ENCODE results near the gene SLC4A1AP.

The SLC4A1AP gene

DNA sequence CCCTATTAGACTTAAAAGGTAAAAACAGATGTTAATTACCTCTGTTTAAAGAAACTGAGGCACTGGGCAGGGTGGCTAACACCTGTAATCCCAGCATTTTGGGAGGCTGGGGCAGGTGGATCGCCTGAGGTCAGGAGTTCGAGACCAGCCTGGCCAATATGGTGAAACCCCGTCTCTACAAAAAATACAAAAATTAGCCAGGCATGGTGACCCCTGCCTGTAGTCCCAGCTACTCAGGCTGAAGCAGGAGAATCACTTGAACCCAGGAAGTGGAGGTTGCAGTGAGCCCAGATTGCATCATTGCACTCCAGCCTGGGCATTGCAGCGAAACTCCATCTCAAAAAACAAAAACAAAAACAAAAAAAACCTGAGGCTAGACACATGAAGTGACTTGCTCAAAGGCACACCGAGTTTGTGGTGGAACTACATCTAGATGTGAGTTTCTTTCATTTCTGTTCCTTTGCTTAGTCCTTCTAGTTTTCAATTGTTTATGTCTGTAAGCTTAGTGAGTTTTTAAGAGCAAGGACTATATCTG, 40.7 kb downstream of the SLC4A1AP start:
- DNase-seq, result no peak

DNA sequence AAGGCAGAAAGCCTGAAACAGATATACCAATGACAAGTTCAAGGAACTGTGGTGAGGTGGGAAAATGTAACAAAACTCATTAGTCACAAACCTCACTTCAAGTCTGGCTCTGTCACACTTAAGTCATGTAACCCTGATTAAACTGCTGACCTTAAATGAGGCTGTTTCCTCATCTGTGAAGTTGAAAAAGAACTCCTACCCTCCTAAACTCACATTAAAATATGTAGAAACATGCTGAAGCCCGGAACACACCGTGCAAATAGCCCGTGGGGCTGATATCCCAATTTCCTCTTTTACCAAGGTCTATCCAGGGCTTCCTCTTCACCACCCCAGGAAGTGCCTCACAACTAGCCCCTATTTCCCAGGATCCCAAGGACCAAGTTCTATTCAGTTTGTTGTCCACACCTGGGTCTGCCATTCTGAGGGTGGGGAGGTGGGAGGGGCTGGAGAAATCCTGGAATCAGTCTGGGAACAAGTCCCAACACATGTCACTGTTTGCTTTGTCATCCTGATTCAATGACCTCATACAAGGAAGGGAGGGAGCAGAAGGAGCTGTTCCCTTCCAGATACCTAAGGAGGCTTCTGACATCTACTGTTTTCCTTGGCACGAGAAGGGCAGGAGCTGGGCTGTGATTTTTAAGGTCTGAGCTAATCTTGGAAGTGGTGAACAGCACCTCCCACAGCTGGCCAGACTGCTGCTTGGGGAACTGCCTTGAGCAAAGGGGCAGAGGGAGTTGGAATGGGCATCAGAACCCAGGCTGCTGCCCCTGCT, 42.3 kb downstream of the SLC4A1AP start:
- DNase-seq, result peak; percentile 60

DNA sequence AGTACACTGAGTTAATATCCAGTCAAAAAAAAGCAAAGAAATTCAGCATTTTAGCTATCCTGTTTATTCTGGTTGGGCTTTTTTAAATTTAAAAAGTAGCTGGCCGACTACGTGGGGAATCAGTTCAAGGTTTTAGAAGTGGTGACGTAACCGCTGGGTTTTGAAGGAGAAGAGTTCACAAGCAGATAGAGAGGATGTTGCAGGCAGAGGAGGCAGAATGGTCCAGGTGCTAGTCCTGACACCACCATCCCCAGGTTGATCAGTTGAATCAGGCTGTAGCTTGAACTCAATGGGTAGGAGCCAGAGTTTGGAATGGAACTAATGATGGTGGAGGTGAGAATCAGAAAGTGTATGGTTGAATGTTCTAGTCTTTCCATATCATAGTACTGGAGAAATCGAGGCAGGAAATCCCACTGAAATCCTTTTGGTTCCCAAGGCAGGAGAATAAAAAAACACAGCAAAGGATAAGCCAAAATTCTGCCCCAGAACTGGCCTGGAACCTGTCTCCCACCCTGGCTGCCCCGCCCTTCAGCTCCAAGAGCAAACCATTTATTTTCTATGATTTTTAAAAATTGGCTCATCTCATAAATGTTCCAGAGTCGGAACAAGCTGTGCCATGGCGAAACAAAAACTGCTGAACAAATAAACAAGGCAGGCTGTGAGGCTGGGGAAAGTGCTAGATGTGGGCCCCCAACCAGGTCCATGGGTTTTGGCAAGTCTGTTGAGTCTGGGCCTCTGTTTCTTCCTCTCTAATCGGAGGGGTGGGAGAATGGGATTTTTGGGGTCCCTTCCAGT, 44.0 kb downstream of the SLC4A1AP start:
- DNase-seq, result no peak

DNA sequence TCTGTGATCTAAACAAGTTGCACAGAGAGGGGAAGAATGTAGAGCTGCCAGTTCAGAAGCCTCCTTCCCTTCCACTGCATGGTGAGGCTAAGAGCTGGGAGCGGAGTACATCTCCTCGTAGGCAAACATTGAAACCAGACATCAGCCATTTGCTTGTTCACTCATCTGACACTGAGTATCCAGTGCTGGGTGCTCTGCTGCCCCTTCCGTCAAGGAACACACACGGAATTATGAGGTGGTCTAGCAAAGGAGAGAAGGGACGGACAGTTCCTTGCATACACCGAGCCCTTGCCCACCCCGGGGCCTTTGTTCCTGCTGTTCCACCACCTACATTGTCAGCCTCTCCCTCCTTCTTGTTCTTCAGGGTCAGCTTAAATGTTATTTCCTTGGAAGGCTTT, 44.6 kb downstream of the SLC4A1AP start:
- no peak for DNase-seq

DNA sequence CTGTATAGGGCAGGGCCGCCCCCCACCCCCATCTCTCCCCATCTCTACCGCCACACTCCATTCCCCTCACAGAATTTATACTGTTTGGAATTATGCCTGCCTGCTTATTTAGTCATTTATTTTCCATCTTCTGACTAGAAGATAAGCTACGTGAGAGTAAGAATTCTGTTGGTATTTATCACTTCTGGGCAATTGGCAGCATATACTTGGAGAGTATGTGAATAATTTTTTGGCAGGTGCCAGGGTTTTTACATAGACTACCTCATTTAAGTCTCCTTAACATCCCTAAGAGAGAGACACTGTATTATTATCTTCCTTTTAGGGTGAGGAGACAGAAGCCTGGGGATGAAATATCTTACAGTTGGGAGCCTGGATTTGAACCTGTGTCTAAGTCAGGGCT, 45.0 kb downstream of the SLC4A1AP start:
- no peak for DNase-seq

DNA sequence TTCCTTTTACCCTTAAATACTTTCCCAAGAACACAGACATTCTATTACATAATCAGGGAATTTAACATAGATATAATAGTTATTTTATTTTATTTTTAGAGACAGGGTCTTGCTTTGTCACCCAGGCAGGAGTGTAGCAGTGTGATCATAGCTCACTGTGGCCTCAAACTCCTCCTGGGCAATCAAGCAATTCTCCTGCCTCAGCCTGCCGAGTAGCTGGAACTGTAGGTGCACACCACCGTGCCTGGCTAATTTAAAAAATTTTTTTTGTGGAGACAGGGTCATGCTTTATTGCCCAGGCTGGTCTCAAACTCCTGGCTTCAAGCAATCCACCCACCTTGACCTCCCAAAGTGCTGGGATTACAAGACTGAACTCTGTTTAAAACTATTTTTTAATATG, 45.6 kb downstream of the SLC4A1AP start:
- no peak for DNase-seq

DNA sequence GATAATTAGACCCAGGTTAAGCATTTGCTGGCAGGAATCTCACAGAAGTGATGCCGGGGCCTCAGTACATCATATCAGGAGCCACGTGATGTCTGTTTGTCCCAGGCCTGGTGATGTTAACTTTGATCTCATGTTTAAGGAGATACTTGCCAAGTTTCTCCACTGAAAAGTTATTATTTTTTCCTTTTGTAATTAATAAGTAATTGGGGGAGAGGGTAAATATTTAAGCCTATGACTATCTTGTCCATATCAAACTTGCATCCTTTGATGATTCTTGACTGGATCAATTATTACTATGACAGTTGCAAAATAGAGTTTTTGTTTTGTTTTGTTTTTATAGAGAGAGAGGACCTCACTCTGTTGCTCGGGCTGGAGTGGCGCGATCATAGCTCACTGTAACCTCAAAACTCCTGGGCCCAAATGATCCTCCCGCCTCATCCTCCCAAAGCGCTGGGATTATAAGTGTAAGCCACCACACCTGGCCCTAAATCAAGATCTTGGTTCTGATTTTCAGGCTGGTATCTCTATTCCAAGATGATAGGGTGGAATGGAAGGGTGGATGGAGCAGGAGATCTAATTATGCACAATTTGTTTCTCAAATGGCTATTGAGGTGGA, 46.4 kb downstream of the SLC4A1AP start:
- no peak for DNase-seq

DNA sequence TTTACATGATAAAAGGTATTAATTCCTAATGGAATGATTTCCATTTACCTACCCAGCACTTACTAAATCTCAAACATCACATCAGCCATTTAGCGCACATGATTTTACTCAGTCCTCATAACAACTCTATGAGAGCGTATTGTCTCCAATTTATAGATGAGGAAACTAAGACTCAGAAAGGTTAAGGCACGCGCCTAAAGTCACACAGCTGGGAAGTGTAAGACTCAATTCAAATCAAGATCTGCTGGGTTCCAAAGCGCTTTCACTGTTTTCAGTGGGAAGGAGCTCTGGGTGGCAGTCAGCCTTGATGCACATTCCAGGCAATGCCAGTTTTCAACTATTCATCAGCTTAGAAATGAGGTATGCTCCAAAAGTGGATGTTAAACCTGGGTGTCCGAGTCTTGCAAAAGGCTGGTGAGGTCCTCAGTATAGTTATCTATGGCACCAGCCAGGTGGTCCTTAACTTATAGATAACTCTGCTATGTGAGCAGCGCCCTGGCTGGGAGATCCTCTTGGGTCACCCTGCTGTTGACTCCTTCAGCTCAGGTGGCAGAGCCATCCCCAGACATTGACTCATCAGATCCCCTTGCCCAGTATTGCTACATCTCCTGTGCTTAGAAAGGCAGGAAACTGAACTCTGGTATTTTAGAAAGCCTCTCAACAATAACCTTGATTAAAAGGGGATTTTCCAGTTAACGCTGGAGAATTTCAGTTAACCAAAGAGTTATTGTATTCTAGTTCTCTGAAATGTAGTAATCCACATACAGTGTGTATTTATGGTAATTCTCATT, 47.1 kb downstream of the SLC4A1AP start:
- no peak for DNase-seq

DNA sequence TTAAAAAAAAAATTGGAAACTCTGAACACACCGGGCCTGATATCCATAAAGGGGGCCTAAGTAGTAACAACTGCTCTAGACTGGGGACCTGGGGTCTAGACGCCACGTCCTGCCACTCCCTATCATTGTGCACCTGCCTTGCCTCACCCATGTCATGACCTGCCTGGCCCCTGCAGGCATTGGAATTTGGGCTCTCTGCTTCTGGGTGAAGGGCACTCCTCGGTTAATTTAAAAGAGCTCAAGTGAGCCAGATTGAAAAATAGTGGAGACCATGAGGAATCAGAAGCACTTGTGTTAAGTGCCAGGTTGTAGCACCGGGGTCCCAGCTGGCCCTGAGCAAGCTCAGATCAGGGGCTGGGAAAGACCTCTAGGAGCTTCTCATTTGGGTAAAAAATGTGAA, 48.1 kb downstream of the SLC4A1AP start:
- no peak for DNase-seq

DNA sequence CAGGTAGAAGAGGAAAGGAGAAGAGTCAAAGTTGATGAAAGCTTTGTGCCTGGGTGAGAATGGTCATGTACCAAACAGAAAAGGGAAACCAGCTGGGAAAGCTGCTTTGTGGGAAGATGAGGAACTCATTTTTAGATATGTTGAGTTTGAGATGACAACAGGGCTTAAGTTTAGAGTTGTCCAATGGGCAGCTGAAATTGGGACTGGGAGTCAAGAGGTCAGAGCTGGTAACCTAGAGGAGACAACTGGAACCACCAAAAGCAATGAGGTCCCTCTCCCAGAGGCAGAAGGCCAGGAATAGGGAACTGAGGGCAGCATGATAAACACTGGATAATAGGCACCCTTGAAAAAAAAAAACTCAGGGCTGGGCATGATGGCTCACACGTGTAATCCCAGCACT, 48.8 kb downstream of the SLC4A1AP start:
- no peak for DNase-seq

DNA sequence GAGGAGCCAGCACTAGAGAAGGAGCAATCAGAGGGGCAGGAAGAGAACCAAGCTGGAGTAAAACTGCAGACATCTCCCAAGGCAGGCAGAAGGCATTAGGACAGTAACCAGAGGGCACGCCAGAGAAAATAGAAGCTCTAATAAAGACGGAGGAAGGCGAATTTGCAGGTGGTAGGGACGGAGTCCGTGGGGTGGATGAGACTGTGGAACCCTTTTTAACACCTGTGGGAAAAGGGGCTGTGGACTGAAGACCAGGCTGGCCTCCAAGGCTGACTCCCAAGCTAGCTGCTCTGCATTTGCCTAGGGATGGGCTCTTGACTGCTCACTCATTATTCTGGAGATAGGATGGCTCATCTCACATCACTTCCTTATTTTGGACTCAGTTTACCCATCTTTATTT, 49.5 kb downstream of the SLC4A1AP start:
- DNase-seq, result no peak

DNA sequence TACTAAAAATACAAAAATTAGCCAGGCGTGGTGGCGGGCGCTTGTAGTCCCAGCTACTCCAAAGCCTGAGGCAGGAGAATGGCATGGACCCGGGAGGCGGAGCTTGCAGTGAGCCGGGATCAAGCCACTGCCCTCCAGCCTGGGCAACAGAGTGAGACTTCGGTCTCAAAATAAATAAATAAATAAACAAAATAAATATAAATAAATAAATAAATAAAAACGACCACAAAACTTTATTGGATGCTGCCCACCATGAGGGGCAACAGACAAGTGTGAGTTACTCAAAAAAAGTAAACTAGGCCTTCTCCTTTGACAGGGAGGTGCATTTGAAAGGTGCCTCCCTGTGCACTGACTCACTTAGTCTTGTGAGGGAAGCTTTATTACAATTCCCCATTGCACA, 50.4 kb downstream of the SLC4A1AP start:
- no peak for DNase-seq

DNA sequence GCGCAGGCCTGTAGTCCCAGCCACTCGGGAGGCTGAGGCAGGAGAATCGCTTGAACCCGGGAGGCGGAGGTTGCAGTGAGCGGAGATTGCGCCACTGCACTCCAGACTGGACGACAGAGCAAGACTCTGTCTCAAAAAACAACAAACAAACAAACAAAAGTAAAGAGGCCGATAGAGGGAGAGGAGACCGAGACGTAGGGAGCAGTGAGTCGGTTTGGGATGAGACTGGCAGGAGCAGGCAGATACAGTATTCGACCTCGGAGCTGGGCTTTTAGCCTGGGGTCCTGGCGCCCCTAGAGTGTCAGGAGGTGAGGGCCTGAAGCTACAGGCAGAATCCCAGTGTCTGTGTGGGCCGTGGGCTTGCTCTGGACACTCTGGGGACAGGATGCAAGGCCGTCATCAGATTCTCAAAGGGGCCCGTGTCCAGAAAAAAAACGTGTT, 51.2 kb downstream of the SLC4A1AP start:
- no peak for DNase-seq

DNA sequence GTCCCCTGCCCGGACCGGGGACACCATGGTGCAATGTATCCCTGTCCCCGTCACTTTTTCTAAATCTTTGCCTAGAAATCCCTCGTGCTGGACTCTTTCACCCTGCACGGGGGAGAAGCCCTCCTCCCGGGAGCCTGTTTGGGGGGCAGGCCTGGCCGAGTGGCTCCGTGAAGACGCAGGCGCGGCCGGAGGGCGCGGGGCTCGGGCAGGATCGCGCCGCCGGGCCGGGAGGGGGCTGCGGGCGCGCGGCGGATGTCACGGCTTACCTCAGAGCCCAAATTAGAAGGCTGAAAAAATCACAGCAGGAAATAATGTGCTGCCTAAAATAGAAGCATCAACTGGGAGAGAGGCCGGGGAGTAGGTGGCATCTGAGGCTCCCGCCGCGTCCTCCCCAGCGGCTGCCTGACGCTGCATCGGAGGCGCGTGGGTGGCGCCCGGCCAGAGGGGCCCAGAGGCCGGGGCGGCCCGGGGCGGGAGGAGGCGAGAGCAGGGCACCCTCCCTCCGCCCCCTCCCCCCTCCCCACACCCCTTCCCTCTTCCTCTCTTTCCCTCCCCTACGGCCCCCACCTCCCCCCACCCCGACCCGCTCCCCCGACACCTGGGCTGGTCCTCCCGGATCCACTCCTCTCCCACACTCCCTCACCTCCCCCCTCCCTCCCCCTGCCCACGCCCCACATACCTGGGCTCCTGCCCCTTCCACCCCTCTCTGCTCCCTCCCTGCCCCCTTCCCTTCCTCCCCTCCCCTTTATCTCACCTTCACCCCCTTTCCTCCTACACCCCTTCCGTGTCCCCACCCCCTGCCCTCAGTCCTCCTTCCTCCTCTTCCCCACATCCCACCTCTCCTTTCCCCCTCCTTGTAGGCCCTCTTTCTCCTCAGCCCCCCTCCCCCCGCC, 51.9 kb downstream of the SLC4A1AP start:
- DNase-seq, result no peak

DNA sequence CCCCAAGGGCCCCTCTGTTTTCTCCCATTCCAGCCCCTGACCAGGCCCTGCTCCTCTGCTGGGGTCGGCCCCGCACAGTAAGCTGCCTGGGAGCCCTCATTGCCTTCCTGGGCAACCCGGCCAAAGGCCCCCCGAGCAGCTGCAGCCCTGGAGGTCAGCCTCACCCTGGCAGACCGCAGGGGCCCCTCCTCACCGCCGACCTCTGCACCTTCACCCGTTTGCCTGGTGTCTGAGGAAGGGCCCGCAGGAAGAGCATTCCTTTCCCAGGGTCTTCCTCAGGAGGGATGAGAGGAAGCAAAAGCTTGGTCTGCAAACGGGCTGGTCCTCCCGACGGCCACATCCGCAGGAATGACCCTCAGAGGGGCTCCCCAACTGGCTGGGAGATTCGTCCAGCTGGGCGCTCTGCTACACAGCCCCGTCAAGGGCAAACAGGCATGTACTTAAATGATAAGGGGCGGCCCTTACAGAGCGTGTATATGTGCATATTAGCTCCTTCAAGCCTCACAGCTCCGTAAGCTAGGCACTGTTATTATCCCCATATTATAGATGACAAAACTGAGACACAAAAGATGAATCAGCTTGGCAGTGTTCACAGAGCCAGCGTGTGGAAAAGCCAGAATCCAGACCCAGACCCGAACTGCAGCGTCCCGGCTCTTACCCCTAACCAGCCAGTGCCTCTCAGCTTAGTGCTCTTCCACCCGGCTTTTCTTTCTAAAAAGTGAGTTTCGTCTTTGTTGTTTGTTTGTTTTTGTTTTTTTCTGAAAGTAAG, 52.8 kb downstream of the SLC4A1AP start:
- no peak for DNase-seq

DNA sequence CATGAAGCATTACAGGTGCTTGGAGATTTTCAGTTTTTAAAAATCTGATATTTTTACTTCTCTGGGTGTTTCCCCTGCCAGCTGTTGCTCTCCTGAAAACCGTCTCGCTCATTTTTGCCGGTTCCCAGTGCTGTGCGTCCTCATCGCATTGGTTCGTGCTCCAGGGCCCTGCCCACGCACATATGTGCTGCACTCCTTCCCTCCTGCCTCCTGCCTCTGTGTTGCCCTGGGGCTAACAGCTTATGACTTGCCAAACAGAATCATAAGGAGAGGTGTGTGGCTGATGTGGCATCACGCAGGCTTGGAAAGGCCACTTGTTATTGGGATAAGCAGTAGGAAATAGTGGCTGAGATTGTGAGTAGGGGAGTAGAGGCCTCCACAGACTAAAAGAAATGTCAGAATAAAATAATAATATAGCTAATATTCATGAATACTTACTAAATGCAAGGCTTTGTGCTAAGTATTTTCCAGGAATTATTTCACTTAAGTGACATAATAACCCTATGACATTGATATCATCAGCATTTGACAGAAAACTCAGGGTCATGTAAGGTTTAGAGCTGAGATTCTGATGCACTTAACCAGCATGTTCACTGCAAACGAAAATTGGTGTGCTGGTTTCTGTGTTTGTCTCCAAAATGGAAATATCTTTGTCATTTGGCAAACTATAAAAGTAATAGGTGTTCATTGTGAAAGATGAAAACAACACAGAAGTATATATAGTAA, 53.5 kb downstream of the SLC4A1AP start:
- DNase-seq, result no peak

DNA sequence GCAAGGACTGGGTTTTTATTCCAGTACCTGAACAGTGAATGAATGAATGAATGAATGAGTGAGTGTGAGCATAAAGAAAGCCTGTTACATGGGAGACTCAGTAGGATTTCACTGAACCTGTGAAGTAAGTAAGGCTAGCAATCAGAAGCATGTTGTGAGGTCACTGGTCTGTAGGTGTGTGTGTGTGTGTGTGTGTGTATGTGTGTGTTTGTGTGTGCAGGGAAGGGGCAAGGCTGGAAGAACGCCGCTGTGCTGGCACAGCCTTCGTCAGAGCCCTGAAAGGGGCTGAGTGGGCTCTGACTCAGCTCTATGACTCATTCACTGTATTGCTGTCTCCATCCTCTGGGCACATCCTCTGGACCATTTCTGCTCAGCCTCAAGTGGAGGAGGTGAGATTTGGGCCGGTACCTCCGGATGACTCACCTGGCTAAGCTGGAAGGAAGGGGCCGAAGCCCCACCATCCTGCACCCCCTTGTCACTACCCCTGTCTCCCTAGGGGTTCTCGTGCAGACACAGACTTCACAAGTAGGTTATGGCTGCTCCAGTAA, 56.4 kb downstream of the SLC4A1AP start:
- no peak for DNase-seq

DNA sequence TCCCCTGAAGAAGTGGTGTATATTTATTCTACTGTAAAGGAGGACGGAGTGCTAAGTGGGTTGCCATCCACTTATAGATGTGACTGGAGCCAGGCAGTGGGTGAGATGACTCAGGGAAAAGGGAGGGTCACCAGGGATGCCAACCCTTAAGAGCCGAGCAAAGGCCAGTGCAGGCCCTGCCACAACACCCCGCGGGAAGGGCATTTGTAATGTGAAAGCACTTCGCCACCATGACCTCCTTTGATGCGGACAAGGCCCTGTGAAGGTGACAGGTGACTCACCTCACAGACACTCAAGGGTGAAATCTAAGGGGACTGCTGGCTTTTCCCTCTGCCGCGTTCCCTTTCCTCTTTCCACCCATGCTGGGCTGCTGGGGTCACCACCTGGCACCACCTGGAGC, 57.6 kb downstream of the SLC4A1AP start:
- no peak for DNase-seq

DNA sequence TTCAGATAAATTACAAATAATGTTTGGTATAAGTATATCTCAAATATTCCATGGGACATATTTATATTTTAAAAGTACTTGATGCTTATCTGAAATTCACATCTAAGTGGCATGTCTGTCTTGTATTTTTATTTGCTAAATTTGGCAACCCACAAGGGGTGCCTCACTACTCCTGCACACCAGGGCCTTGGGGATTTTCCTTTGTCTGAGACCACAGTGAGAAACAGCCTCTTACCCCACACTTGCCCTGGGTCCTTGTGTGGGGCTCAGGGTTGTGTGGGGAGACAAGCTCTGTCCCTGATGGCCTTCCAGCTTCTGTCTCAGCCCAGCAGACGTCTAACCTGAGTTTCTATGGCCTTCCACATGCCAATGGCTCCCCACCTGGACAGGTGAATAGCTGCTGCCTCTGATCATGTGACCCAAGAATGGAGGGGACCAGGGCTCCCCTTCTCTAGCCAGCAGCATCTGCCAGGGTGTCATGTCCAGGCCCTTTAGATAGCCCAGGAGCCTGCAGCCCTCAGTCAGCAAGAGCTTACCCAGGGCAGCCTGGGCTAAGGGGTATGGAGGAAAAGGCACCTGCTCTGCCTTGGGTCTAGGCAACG, 58.3 kb downstream of the SLC4A1AP start:
- no peak for DNase-seq

All from NCI-H2029 treated with DMSO at 0.1 percent for 48 hours (cell line).